Ecto neural progenitor cell (in vitro differentiated cells): ENCODE data around the gene SPATA13.

Source experiments
- DNase-seq: peaks from one replicate; pipeline ENCODE4 v3.0.0-alpha.2; 2018; ENCODE audit warnings: low spot score

Gene SPATA13

DNA sequence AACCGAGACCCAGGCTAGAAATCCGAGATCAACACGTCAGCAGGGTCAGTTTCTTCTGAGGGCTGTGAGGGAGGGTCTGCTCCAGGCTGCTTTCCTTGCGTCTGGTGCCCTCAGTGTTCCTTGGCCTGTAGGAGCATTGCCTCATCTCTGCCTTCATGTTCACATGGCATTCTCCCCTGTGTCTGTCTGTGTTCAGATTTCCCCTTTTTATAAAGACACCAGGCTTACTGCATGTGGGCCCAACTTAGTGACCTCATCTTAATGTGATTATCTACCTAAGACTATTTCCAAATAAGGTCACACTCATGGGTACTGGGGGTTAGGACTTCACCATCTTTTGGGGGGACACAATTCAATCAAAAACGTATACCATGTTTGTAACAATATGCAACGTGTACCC, 91.6 kb downstream of the SPATA13 start:
- no peak for DNase-seq

DNA sequence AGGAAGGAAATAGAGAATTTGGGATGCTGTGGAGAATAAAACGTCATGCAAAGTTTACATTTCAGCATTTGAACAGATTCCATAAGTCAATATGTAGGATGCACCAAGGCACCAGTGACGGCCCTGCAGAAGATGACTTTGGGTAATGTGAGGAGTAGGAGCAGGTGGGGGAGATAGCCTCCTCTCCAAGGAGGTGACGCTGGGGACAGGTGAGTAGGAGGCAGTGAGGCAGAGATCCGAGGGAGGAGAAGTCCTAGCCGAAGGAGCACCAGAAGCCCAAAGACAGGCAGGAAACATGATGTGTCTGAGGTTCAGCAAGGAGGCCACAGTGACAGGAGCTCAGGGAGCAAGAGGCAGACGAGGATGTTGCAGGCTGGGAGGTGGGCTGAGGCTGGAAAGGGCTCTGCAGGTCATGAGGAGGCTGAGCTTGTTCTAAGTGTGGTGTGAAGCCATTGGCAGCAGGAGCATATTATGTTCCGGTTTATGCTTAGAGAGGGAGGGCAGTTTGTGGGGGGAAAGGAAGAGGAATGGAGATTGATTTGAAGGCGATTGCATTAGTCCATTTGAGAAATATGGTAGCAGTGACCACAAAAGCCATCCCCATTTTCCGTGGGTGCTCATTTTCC, 93.1 kb downstream of the SPATA13 start:
- no peak for DNase-seq

- DNase-seq: no peak
Observed at GRCh38 chr13:24254146-24254841, 93.8 kb downstream of the SPATA13 start.

DNA sequence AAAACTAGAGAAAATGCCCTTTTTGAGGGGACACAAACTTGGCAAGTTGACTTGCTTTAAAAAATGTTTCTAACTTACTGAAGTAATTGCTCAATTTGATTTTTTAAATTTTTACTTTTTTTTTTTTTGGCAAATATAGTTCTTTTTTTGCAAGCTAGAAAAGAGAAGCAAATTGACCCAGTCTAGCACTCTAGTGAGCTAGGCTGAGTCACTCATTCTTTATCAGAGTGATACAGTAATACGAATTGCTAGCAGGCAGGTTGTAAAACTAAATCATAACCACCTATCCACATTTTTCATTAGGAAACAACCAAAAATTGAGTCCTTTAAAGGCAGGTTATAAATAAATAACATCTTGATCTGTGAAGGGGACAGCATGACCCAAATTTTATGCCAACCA, 97.0 kb downstream of the SPATA13 start:
- no peak for DNase-seq

- DNase-seq: no peak
Observed at GRCh38 chr13:24261566-24261965, 101.0 kb downstream of the SPATA13 start.

GRCh38 chr13:24263632-24264031, 103.1 kb downstream of the SPATA13 start:
- no peak for DNase-seq

DNA sequence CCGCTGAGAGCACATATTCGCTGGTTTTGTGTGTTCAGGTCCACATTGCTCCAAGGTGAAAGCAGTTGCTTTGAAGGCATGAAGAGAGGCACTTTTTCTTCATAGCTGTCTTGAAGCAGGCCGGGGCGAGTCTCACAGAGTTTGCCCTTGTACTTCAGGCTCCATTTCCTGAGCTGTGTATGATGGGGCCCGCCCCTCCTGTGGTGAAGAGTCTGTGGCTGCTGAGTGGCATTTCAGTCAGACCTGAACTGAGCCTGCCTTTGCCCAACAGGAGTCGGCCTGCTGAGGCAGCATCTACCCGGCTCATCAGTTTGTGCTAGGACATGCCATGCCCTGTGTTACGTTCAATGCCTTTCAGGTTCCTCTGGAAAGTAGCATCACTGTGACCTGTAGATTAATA, 104.5 kb downstream of the SPATA13 start:
- DNase-seq: no peak

- DNase-seq: no peak
Observed at GRCh38 chr13:24265453-24265852, 104.9 kb downstream of the SPATA13 start.

DNA sequence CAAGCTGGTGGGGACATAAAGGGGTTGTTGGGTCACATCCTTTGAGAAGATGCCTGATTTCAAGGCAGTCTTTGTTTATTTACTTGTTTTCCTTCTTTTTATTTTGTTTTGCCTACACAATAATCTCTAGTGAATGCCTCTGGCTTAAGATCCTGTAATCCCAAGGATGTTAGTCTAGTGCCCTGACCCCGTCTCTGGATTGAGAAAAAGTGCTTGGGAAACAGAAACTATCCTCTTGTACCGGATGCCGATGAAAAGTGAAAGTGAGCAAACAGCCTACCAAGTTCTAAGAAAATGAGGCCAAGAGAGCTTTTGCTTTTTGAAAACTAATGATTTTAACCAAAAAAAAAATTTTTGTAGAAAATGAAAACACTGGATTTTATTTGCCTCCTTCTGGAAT, 106.8 kb downstream of the SPATA13 start:
- no peak for DNase-seq

- no peak for DNase-seq
Observed at GRCh38 chr13:24267801-24268200, 107.3 kb downstream of the SPATA13 start.

GRCh38 chr13:24269821-24270220, 109.3 kb downstream of the SPATA13 start:
- DNase-seq: no peak

DNA sequence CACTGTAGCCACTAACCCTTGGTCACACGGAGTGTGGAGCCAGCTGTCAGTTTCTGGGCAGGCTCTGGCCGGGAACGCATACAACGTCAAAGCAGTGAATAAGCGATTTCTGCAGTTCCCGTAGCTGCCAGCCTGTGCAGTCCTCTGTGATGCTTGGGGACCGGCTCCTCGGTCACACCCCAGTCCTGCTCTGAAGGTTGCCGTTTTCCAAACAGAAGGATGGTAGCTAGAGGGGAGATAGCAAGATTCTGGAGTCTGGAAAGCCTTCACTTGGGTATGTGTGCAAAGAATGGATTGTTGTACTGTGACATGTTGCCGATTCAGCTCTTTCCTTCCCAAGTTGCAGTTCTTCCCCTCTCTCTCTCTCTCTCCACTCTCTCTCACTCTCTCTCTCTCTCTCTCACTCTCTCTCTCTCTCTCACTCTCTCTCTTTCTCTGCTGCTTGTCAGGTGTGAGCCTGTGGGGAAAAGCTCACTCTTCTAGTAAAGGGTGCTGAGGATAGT, 110.2 kb downstream of the SPATA13 start:
- DNase-seq: no peak

- no peak for DNase-seq
Observed at GRCh38 chr13:24271231-24271600, 110.7 kb downstream of the SPATA13 start.

GRCh38 chr13:24271601-24272451, 111.3 kb downstream of the SPATA13 start:
- no peak for DNase-seq

GRCh38 chr13:24272452-24273161, 112.1 kb downstream of the SPATA13 start:
- DNase-seq: no peak

GRCh38 chr13:24273926-24274325, 113.4 kb downstream of the SPATA13 start:
- DNase-seq: no peak

DNA sequence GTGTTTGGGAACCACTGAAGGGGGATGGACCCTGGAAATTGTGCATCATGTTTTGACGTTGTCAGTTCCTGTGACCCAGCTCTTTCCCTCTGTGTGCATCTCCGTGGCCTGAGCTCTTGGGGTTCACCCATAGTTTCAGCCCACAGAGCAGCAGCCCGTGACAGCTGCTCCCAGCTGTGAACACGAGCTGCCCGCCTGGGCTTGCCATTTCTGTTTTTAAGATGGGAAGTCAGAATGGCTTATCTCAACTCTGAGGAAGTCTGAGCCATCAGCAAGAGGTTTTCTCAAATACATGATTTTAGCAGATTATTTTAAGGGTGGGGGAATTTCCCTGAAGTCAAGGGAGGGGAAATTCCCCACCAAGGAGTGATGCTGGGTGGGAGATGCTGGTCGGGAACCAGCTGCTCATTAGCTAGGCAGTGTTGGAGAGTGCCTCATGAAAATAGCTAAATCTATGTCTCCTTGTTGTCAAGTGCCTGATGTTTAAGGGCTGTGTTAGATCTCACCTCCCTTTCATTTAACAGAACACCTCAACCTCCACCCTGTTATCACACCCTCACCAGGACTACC, 114.0 kb downstream of the SPATA13 start:
- DNase-seq: no peak

GRCh38 chr13:24275041-24275440, 114.5 kb downstream of the SPATA13 start:
- DNase-seq: no peak

DNA sequence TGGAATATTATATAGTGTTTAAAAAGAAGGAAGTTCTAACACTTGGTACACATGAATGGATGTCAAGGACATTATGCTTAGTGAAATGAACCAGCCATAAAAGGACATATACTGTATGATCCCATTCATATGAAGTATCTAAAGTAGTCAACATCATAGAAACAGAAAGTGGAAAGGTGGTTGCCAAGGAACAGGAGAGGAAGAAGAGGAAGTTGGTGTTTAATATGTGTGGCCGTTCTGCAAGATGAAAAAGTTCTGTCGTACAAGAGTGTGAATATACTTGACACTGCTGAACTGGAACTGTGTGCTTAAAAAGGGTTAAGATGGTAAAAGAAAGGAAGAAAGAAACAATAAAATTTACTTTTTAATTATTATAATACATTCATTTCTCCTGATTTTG, 115.8 kb downstream of the SPATA13 start:
- DNase-seq: no peak

GRCh38 chr13:24276861-24277260, 116.3 kb downstream of the SPATA13 start:
- no peak for DNase-seq

DNA sequence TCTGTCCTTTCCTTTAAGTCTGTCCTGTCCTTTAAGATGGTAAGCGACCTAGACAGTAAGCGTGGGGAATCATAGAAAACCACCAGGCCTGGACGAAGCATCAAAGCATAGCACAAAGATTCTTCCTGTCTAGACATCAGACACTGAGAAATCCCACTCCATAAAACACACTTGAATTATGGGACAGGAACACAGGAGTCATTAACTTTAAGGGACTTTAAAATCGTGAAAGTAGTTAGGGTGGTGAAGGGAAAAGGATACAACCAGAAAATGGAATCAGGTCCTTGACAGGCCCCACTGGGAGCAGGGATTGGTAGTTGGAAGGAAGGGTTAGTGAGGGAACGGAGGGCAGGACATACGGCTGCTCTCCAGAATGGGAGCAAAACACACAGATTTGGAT, 117.2 kb downstream of the SPATA13 start:
- DNase-seq: no peak
